ENCODE results near the gene LAMA1. TPM values are rescaled to one million over a fixed set of nuclear protein-coding genes. Genes with fewer than 3 reads are reported as not detected.

LAMA1 gene
- total RNA-seq, 1 donor from 2014 or later = not detected

GRCh38 chr18:7064346-7064745 is 53.3 kb downstream of the LAMA1 start:
- Mint-ChIP-seq H3K27me3 (ENCODE audit: insufficient read depth) (no peaks in the 10 kb centered on the region), H3K36me3 (ENCODE audit: low read depth) (no peaks in the 10 kb centered on the region), H3K4me3 (no peak overlapping the region), H3K27ac (no peak overlapping the region), H3K9me3 (peaks cover 3% of the 10 kb centered on the region), H3K4me1 (ENCODE audit: low read depth) (no peaks in the 10 kb centered on the region)
- intact Hi-C loops (cut with micrococcal nuclease) = no loop called here
- no peak for DNase-seq (ENCODE audit: low spot score)

GRCh38 chr18:7062811-7063210 is 54.8 kb downstream of the LAMA1 start:
- no peak overlapping the region for H3K4me3 Mint-ChIP-seq
- H3K4me1 Mint-ChIP-seq (ENCODE audit: low read depth) = no peaks in the 10 kb centered on the region
- H3K27me3 Mint-ChIP-seq (ENCODE audit: insufficient read depth) = no peaks in the 10 kb centered on the region
- no peaks in the 10 kb centered on the region for H3K36me3 Mint-ChIP-seq (ENCODE audit: low read depth)
- intact Hi-C loops (cut with micrococcal nuclease) = no loop called here
- peaks cover 5% of the 10 kb centered on the region for H3K9me3 Mint-ChIP-seq
- DNase-seq (ENCODE audit: low spot score) = no peak
- H3K27ac Mint-ChIP-seq = no peak overlapping the region

- H3K4me1 Mint-ChIP-seq (ENCODE audit: low read depth) = no peaks in the 10 kb centered on the region
- no peak overlapping the region for H3K27ac Mint-ChIP-seq
- H3K4me3 Mint-ChIP-seq = no peak overlapping the region
- no peak for DNase-seq (ENCODE audit: low spot score)
- H3K27me3 Mint-ChIP-seq (ENCODE audit: insufficient read depth) = no peaks in the 10 kb centered on the region
- intact Hi-C loops (cut with micrococcal nuclease) = no loop called here
- peaks cover 5% of the 10 kb centered on the region for H3K9me3 Mint-ChIP-seq
- H3K36me3 Mint-ChIP-seq (ENCODE audit: low read depth) = no peaks in the 10 kb centered on the region
Measured at GRCh38 chr18:7062236-7062635, 55.4 kb downstream of the LAMA1 start.

GRCh38 chr18:7059276-7059675 is 58.3 kb downstream of the LAMA1 start:
- Mint-ChIP-seq H3K27me3 (ENCODE audit: insufficient read depth) (no peaks in the 10 kb centered on the region), H3K4me3 (no peak overlapping the region), H3K36me3 (ENCODE audit: low read depth) (no peaks in the 10 kb centered on the region), H3K9me3 (peaks cover 5% of the 10 kb centered on the region), H3K27ac (no peak overlapping the region), H3K4me1 (ENCODE audit: low read depth) (no peaks in the 10 kb centered on the region)
- DNase-seq (ENCODE audit: low spot score) = no peak
- intact Hi-C loops (cut with micrococcal nuclease) = no loop called here

GRCh38 chr18:7056026-7056425 is 61.6 kb downstream of the LAMA1 start:
- Mint-ChIP-seq H3K27me3 (ENCODE audit: insufficient read depth) (no peaks in the 10 kb centered on the region), H3K36me3 (ENCODE audit: low read depth) (no peaks in the 10 kb centered on the region), H3K9me3 (peaks cover 5% of the 10 kb centered on the region), H3K4me3 (no peak overlapping the region), H3K27ac (no peak overlapping the region), H3K4me1 (ENCODE audit: low read depth) (no peaks in the 10 kb centered on the region)
- no peak for DNase-seq (ENCODE audit: low spot score)
- intact Hi-C loops (cut with micrococcal nuclease) = no loop called here

GRCh38 chr18:7049951-7050350 is 67.6 kb downstream of the LAMA1 start:
- no peak overlapping the region for H3K4me3 Mint-ChIP-seq
- no peak for DNase-seq (ENCODE audit: low spot score)
- H3K4me1 Mint-ChIP-seq (ENCODE audit: low read depth) = no peaks in the 10 kb centered on the region
- peaks cover 2% of the 10 kb centered on the region for H3K27me3 Mint-ChIP-seq (ENCODE audit: insufficient read depth)
- no peaks in the 10 kb centered on the region for H3K9me3 Mint-ChIP-seq
- intact Hi-C loops (cut with micrococcal nuclease) = no loop called here
- H3K27ac Mint-ChIP-seq = no peak overlapping the region
- H3K36me3 Mint-ChIP-seq (ENCODE audit: low read depth) = no peaks in the 10 kb centered on the region

GRCh38 chr18:7048081-7048480 is 69.5 kb downstream of the LAMA1 start:
- Mint-ChIP-seq H3K36me3 (ENCODE audit: low read depth) (no peaks in the 10 kb centered on the region), H3K9me3 (no peaks in the 10 kb centered on the region), H3K4me1 (ENCODE audit: low read depth) (no peaks in the 10 kb centered on the region), H3K27me3 (ENCODE audit: insufficient read depth) (peaks cover 2% of the 10 kb centered on the region), H3K4me3 (no peak overlapping the region), H3K27ac (no peak overlapping the region)
- DNase-seq (ENCODE audit: low spot score) = no peak
- intact Hi-C loops (cut with micrococcal nuclease) = no loop called here

GRCh38 chr18:7047336-7047735 is 70.3 kb downstream of the LAMA1 start:
- Mint-ChIP-seq H3K4me1 (ENCODE audit: low read depth) (no peaks in the 10 kb centered on the region), H3K9me3 (no peaks in the 10 kb centered on the region), H3K4me3 (no peak overlapping the region), H3K27me3 (ENCODE audit: insufficient read depth) (peaks cover 2% of the 10 kb centered on the region), H3K27ac (no peak overlapping the region), H3K36me3 (ENCODE audit: low read depth) (no peaks in the 10 kb centered on the region)
- intact Hi-C loops (cut with micrococcal nuclease) = no loop called here
- DNase-seq (ENCODE audit: low spot score) = no peak

GRCh38 chr18:7038330-7038851 is 79.2 kb downstream of the LAMA1 start:
- Mint-ChIP-seq H3K9me3 (peaks cover 5% of the 10 kb centered on the region), H3K4me1 (ENCODE audit: low read depth) (no peaks in the 10 kb centered on the region), H3K27me3 (ENCODE audit: insufficient read depth) (no peaks in the 10 kb centered on the region), H3K4me3 (no peak overlapping the region), H3K36me3 (ENCODE audit: low read depth) (no peaks in the 10 kb centered on the region), H3K27ac (no peak overlapping the region)
- intact Hi-C loops (cut with micrococcal nuclease) = no loop called here
- DNase-seq (ENCODE audit: low spot score) = no peak

- H3K4me1 Mint-ChIP-seq (ENCODE audit: low read depth) = no peaks in the 10 kb centered on the region
- H3K36me3 Mint-ChIP-seq (ENCODE audit: low read depth) = no peaks in the 10 kb centered on the region
- no peak for DNase-seq (ENCODE audit: low spot score)
- no peak overlapping the region for H3K4me3 Mint-ChIP-seq
- peaks cover 5% of the 10 kb centered on the region for H3K9me3 Mint-ChIP-seq
- no peaks in the 10 kb centered on the region for H3K27me3 Mint-ChIP-seq (ENCODE audit: insufficient read depth)
- intact Hi-C loops (cut with micrococcal nuclease) = no loop called here
- H3K27ac Mint-ChIP-seq = no peak overlapping the region
Measured at GRCh38 chr18:7037470-7037869, 80.1 kb downstream of the LAMA1 start.

GRCh38 chr18:7035807-7036206 is 81.8 kb downstream of the LAMA1 start:
- H3K27ac Mint-ChIP-seq = no peak overlapping the region
- H3K4me3 Mint-ChIP-seq = no peak overlapping the region
- H3K36me3 Mint-ChIP-seq (ENCODE audit: low read depth) = no peaks in the 10 kb centered on the region
- no peak for DNase-seq (ENCODE audit: low spot score)
- intact Hi-C loops (cut with micrococcal nuclease) = no loop called here
- no peaks in the 10 kb centered on the region for H3K4me1 Mint-ChIP-seq (ENCODE audit: low read depth)
- H3K9me3 Mint-ChIP-seq = peaks cover 5% of the 10 kb centered on the region
- H3K27me3 Mint-ChIP-seq (ENCODE audit: insufficient read depth) = no peaks in the 10 kb centered on the region

- H3K9me3 Mint-ChIP-seq = peaks cover 5% of the 10 kb centered on the region
- H3K27me3 Mint-ChIP-seq (ENCODE audit: insufficient read depth) = no peaks in the 10 kb centered on the region
- no peak for DNase-seq (ENCODE audit: low spot score)
- H3K4me1 Mint-ChIP-seq (ENCODE audit: low read depth) = no peaks in the 10 kb centered on the region
- H3K4me3 Mint-ChIP-seq = no peak overlapping the region
- intact Hi-C loops (cut with micrococcal nuclease) = no loop called here
- no peaks in the 10 kb centered on the region for H3K36me3 Mint-ChIP-seq (ENCODE audit: low read depth)
- H3K27ac Mint-ChIP-seq = no peak overlapping the region
Measured at GRCh38 chr18:7034924-7035323, 82.7 kb downstream of the LAMA1 start.

- H3K4me1 Mint-ChIP-seq (ENCODE audit: low read depth) = no peaks in the 10 kb centered on the region
- no peak overlapping the region for H3K4me3 Mint-ChIP-seq
- H3K9me3 Mint-ChIP-seq = no peaks in the 10 kb centered on the region
- H3K27me3 Mint-ChIP-seq (ENCODE audit: insufficient read depth) = no peaks in the 10 kb centered on the region
- H3K36me3 Mint-ChIP-seq (ENCODE audit: low read depth) = no peaks in the 10 kb centered on the region
- DNase-seq (ENCODE audit: low spot score) = no peak
- intact Hi-C loops (cut with micrococcal nuclease) = no loop called here
- H3K27ac Mint-ChIP-seq = no peak overlapping the region
Measured at GRCh38 chr18:7032537-7032936, 85.1 kb downstream of the LAMA1 start.

GRCh38 chr18:7028625-7029024 is 89.0 kb downstream of the LAMA1 start:
- Mint-ChIP-seq H3K9me3 (no peaks in the 10 kb centered on the region), H3K4me1 (ENCODE audit: low read depth) (no peaks in the 10 kb centered on the region), H3K4me3 (no peak overlapping the region), H3K27me3 (ENCODE audit: insufficient read depth) (no peaks in the 10 kb centered on the region), H3K36me3 (ENCODE audit: low read depth) (no peaks in the 10 kb centered on the region), H3K27ac (no peak overlapping the region)
- DNase-seq (ENCODE audit: low spot score) = no peak
- intact Hi-C loops (cut with micrococcal nuclease) = no loop called here
